Liver (tissue), 9 donors: ENCODE measurements around the gene BTG3. TPM values are rescaled to one million over a fixed set of nuclear protein-coding genes. Genes with fewer than 3 reads are reported as not detected.

Experiments
- DNase-seq: peaks from one replicate; pipeline ENCODE4 v3.0.0-alpha.2; 2017; ENCODE audit warnings: low spot score
- H3K27ac ChIP-seq, 2 donors: one replicate each; pipeline ENCODE4 v1.7.0; 2013; ENCODE audit warnings: inconsistent platforms in 2 of 2, low read length in 2 of 2, control low read depth in 1 of 2, low read depth in 1 of 2, mild to moderate bottlenecking in 1 of 2
- H3K27me3 ChIP-seq, 4 donors: one replicate each; pipeline versions ENCODE4 v1.6.1 to v1.7.0; 2013; ENCODE audit warnings: low read length in 3 of 4, inconsistent platforms in 1 of 4, mild to moderate bottlenecking in 1 of 4, moderate library complexity in 1 of 4; ENCODE audit not compliant: control insufficient read depth in 4 of 4, insufficient read depth in 4 of 4
- H3K36me3 ChIP-seq, 4 donors: one replicate each; pipeline versions ENCODE4 v1.6.1 to v1.7.0; 2013; ENCODE audit warnings: low read length in 3 of 4, mild to moderate bottlenecking in 3 of 4, low read depth in 1 of 4, moderate library complexity in 1 of 4; ENCODE audit not compliant: control insufficient read depth in 4 of 4, insufficient read depth in 3 of 4
- H3K4me1 ChIP-seq, 4 donors: one replicate each; pipeline versions ENCODE4 v1.6.1 to v1.7.0; 2013; ENCODE audit warnings: low read length in 3 of 4, mild to moderate bottlenecking in 3 of 4, moderate library complexity in 1 of 4; ENCODE audit not compliant: control insufficient read depth in 4 of 4, insufficient read depth in 4 of 4
- H3K4me3 ChIP-seq, 3 donors: one replicate each; pipeline versions ENCODE4 v1.6.1 to v1.7.0; 2013; ENCODE audit warnings: low read length in 3 of 3, control low read depth in 1 of 3, low read depth in 1 of 3, mild to moderate bottlenecking in 1 of 3
- H3K9ac ChIP-seq, 2 donors: one replicate each; pipeline ENCODE4 v1.7.0; 2013; ENCODE audit warnings: low read length in 2 of 2, mild to moderate bottlenecking in 2 of 2, moderate library complexity in 2 of 2, control low read depth in 1 of 2, low read depth in 1 of 2
- H3K9me3 ChIP-seq, 4 donors: one replicate each; pipeline versions ENCODE4 v1.6.1 to v1.7.0; 2013; ENCODE audit warnings: low read length in 3 of 4; ENCODE audit not compliant: control insufficient read depth in 4 of 4
- CTCF ChIP-seq: fragments of 150-350 bp; IDR thresholded peaks from 2 replicates; pipeline ENCODE4 v1.5.1; 2017; ENCODE audit warnings: improper control_type of control experiment, low read depth, low read length; ENCODE audit not compliant: missing input control
- EGR1 ChIP-seq, 2 donors: IDR thresholded peaks; 2 replicates each; pipeline ENCODE4 v1.6.1; 2016 to 2018; ENCODE audit warnings: antibody characterized with exemption in 2 of 2, low read depth in 2 of 2
- FOXA1 ChIP-seq: IDR thresholded peaks from 2 replicates; pipeline ENCODE4 v1.6.1; 2016; ENCODE audit warnings: antibody characterized with exemption
- FOXA2 ChIP-seq: IDR thresholded peaks from 2 replicates; pipeline ENCODE4 v1.6.1; 2016; ENCODE audit warnings: antibody characterized with exemption
- GABPA ChIP-seq, 2 donors: IDR thresholded peaks in 1 of 2; conservative IDR thresholded peaks in 1 of 2; 2 replicates each; pipeline ENCODE4 v1.6.1; 2016; ENCODE audit warnings: antibody characterized with exemption in 2 of 2, mild to moderate bottlenecking in 1 of 2, moderate library complexity in 1 of 2
- HNF4A ChIP-seq, 2 donors: conservative IDR thresholded peaks; 2 replicates each; pipeline ENCODE4 v1.6.1; 2016; ENCODE audit warnings: antibody characterized with exemption in 2 of 2, mild to moderate bottlenecking in 2 of 2
- JUND ChIP-seq, 2 donors: IDR thresholded peaks; 2 replicates each; pipeline ENCODE4 v1.6.1; 2016; ENCODE audit warnings: antibody characterized with exemption in 2 of 2
- MAX ChIP-seq: IDR thresholded peaks from 2 replicates; pipeline ENCODE4 v1.6.1; 2016; ENCODE audit warnings: antibody characterized with exemption
- NR2F2 ChIP-seq: IDR thresholded peaks from 2 replicates; pipeline ENCODE4 v1.6.1; 2016; ENCODE audit warnings: antibody characterized with exemption
- RAD21 ChIP-seq, 2 donors: IDR thresholded peaks; 2 replicates each; pipeline ENCODE4 v1.6.1; 2016; ENCODE audit warnings: antibody characterized with exemption in 2 of 2, mild to moderate bottlenecking in 2 of 2
- RXRA ChIP-seq, 2 donors: IDR thresholded peaks; 2 replicates each; pipeline ENCODE4 v1.6.1; 2017 to 2018; ENCODE audit warnings: antibody characterized with exemption in 2 of 2, mild to moderate bottlenecking in 1 of 2
- SP1 ChIP-seq: IDR thresholded peaks from 2 replicates; pipeline ENCODE4 v1.6.1; 2018; ENCODE audit warnings: antibody characterized with exemption, mild to moderate bottlenecking
- TAF1 ChIP-seq: conservative IDR thresholded peaks from 2 replicates; pipeline ENCODE4 v1.6.1; 2016; ENCODE audit warnings: antibody characterized with exemption, mild to moderate bottlenecking
- YY1 ChIP-seq: IDR thresholded peaks from 2 replicates; pipeline ENCODE4 v1.6.1; 2016; ENCODE audit warnings: antibody characterized with exemption, mild to moderate bottlenecking
- ZBTB33 ChIP-seq: IDR thresholded peaks from 2 replicates; pipeline ENCODE4 v1.6.1; 2016; ENCODE audit warnings: antibody characterized with exemption
- WGBS: extraction: QIAGEN DNeasy Blood & Tissue Kit; methylation state at CpG from one replicate; pipeline ENCODE4 v1.1.7; 2013; 5-methylcytosine and 5-hydroxymethylcytosine counted together
- polyA plus RNA-seq, 2 donors: library from polyadenylated mRNA; stranded (reverse) in 1 of 2; unstranded in 1 of 2; fragments of 200-250 nt in 1 of 2; fragments of >200 nt in 1 of 2; fragmentation: Nextera tagmentation in 1 of 2; extraction: Ambion mirVana in 1 of 2; gene quantifications; one replicate each; pipeline versions ENCODE4 v1.2.1 to v1.2.3, GENCODE V29; 2013 to 2015
- total RNA-seq, 2 donors: library from RNA; depleted of rRNA; stranded (reverse); fragments of >200 nt; gene quantifications; one replicate each; pipeline ENCODE4 v1.2.3, GENCODE V29; 2014
- TF ChIP-seq, protein P1 (sequence below): IDR thresholded peaks from 2 replicates; pipeline ENCODE4 v1.6.1; 2016; ENCODE audit warnings: antibody characterized with exemption
- TF ChIP-seq, protein P2 (sequence below): IDR thresholded peaks from 2 replicates; pipeline ENCODE4 v1.6.1; 2016; ENCODE audit warnings: antibody characterized with exemption, mild to moderate bottlenecking
- donor health status: healthy.
- donor health status: healthy.
- donor health status: healthy.
- donor health status: healthy.
- donor health status: healthy.

BTG3 gene
- total and polyA plus RNA-seq, 4 donors: 4.1 to 25.5 (median 5.5) TPM

- Histone ChIP-seq H3K9ac (peak overlapping the region; percentile 82 to 96), H3K27ac (peak overlapping the region; percentile 67 to 89), H3K4me1 (peaks cover 0 to 18% (median 4%) of the 10 kb centered on the region in 4 donors), H3K4me3 (peak overlapping the region; percentile 50 to 77 (median 69)), H3K9me3 (no peaks in the 10 kb centered on the region), H3K36me3 (peaks cover 0 to 6% (median 1%) of the 10 kb centered on the region in 4 donors), H3K27me3 (no peaks in the 10 kb centered on the region)
- TF ChIP-seq JUND (IDR thresholded peaks at IDR 0.05): peak; percentile 84 to 91
- TF ChIP-seq CTCF: no peak
- peak; percentile 67 for TF ChIP-seq YY1
- TF ChIP-seq, protein P1, sequence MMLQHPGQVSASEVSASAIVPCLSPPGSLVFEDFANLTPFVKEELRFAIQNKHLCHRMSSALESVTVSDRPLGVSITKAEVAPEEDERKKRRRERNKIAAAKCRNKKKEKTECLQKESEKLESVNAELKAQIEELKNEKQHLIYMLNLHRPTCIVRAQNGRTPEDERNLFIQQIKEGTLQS: peak; percentile 75
- TF ChIP-seq HNF4A (conservative IDR thresholded peaks at IDR 0.05): peak in 1 of 2 donors; percentile 11
- under 1% methylated on average over 26 of the region's 26 CpGs for WGBS
- DNase-seq: peak; percentile 82
These were observed 1.2 kb downstream of the BTG3 start for GRCh38 chr21:17611414-17612022.

- Histone ChIP-seq H3K4me3 (peak overlapping the region; percentile 18 to 77 (median 69)), H3K9me3 (no peaks in the 10 kb centered on the region), H3K27me3 (no peaks in the 10 kb centered on the region), H3K27ac (peak overlapping the region; percentile 67 to 89), H3K36me3 (peaks cover 0 to 6% (median 1%) of the 10 kb centered on the region in 4 donors), H3K9ac (peak overlapping the region; percentile 82 to 96), H3K4me1 (peaks cover 0 to 18% (median 4%) of the 10 kb centered on the region in 4 donors)
- WGBS: 35% methylated on average over 9 of the region's 9 CpGs
- peak; percentile 53 for DNase-seq
- TF ChIP-seq EGR1 (IDR thresholded peaks at IDR 0.05; ENCODE audit: low read depth in 2 of 2) (no peak), JUND (IDR thresholded peaks at IDR 0.05) (no peak), SP1 (no peak), ZBTB33 (no peak), HNF4A (conservative IDR thresholded peaks at IDR 0.05) (no peak), GABPA (IDR thresholded peaks at IDR 0.05 in 1 of 2, conservative IDR thresholded peaks at IDR 0.05 in 1 of 2) (no peak)
These were observed 1.8 kb downstream of the BTG3 start for GRCh38 chr21:17610911-17611310.

DNA sequence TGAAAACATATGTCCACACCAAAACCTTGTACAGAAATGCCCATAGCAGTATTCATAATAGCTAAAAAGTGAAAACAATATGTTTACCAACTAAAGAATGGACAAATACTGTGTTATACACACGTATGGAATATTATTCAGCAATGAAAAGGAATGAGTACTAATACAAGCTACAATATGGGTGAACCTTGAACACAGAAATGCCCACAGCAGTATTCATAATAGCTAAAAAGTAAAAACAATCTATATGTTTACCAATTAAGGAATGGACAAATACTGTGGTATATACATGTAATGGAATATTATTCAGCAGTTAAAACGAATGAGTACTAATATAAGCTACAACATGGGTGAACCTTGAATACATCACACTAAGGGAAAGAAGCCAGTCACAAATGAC, 3.0 kb downstream of the BTG3 start:
- DNase-seq: no peak
- H3K4me1 ChIP-seq: peaks cover 0 to 18% (median 4%) of the 10 kb centered on the region in 4 donors
- WGBS: 95% methylated on average over 2 of the region's 2 CpGs
- no peak overlapping the region for H3K27ac ChIP-seq
- H3K9ac ChIP-seq: no peak overlapping the region
- peaks cover 0 to 7% (median 3%) of the 10 kb centered on the region in 4 donors for H3K36me3 ChIP-seq
- no peak overlapping the region for H3K4me3 ChIP-seq
- no peaks in the 10 kb centered on the region for H3K9me3 ChIP-seq
- no peaks in the 10 kb centered on the region for H3K27me3 ChIP-seq
- no peak for TF ChIP-seq SP1
- TF ChIP-seq RAD21 (IDR thresholded peaks at IDR 0.05): no peak
- TF ChIP-seq JUND (IDR thresholded peaks at IDR 0.05): no peak
- TF ChIP-seq HNF4A (conservative IDR thresholded peaks at IDR 0.05): no peak
- TF ChIP-seq, protein P2, sequence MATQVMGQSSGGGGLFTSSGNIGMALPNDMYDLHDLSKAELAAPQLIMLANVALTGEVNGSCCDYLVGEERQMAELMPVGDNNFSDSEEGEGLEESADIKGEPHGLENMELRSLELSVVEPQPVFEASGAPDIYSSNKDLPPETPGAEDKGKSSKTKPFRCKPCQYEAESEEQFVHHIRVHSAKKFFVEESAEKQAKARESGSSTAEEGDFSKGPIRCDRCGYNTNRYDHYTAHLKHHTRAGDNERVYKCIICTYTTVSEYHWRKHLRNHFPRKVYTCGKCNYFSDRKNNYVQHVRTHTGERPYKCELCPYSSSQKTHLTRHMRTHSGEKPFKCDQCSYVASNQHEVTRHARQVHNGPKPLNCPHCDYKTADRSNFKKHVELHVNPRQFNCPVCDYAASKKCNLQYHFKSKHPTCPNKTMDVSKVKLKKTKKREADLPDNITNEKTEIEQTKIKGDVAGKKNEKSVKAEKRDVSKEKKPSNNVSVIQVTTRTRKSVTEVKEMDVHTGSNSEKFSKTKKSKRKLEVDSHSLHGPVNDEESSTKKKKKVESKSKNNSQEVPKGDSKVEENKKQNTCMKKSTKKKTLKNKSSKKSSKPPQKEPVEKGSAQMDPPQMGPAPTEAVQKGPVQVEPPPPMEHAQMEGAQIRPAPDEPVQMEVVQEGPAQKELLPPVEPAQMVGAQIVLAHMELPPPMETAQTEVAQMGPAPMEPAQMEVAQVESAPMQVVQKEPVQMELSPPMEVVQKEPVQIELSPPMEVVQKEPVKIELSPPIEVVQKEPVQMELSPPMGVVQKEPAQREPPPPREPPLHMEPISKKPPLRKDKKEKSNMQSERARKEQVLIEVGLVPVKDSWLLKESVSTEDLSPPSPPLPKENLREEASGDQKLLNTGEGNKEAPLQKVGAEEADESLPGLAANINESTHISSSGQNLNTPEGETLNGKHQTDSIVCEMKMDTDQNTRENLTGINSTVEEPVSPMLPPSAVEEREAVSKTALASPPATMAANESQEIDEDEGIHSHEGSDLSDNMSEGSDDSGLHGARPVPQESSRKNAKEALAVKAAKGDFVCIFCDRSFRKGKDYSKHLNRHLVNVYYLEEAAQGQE: no peak
- no peak for TF ChIP-seq RXRA (IDR thresholded peaks at IDR 0.05)
- TF ChIP-seq EGR1 (IDR thresholded peaks at IDR 0.05; ENCODE audit: low read depth in 2 of 2): no peak
- TF ChIP-seq FOXA1: no peak
- TF ChIP-seq ZBTB33: no peak
- TF ChIP-seq GABPA (IDR thresholded peaks at IDR 0.05 in 1 of 2, conservative IDR thresholded peaks at IDR 0.05 in 1 of 2): no peak
- no peak for TF ChIP-seq TAF1
- no peak for TF ChIP-seq MAX
- no peak for TF ChIP-seq NR2F2
- TF ChIP-seq FOXA2: no peak
- no peak for TF ChIP-seq YY1
